Panc1 (cell line): ENCODE data around the gene PHTF2. TPM values are rescaled to one million over a fixed set of nuclear protein-coding genes. Genes with fewer than 3 reads are reported as not detected.
A peak's percentile ranks its signal among the peaks of the same experiment; 100 is the strongest.
"Not testable (repeated sequence)": the region's sequence is repeated elsewhere in the genome, so short reads cannot be mapped to it uniquely, and the experiment has no call there.

Experiments used
- ATAC-seq: fragments of 200-7000 bp; cut with Tn5 transposase; 2 replicates; pipeline ENCODE4 v1.9.1; 2020; ENCODE audit warnings: mild to moderate bottlenecking, moderate library complexity
- BruUV-seq: library from RNA; stranded (reverse); fragments of 400-500 nt; replicated peaks from 2 replicates; lab custom pipeline; 2021; lab: Mats Ljungman, UMichigan
- CTCF ChIA-PET: fragments of 300-600 bp; sonication (Branson Sonifier 250); formaldehyde crosslinking; loops from one replicate; lab custom pipeline; 2022; ENCODE audit warnings: antibody characterized with exemption; lab: Charles Lee
- POLR2A ChIA-PET: fragments of 300-600 bp; sonication (Branson Sonifier 250); formaldehyde crosslinking; loops from one replicate; lab custom pipeline; 2022; ENCODE audit warnings: antibody characterized with exemption; lab: Charles Lee
- DNase-seq: peaks from one replicate; pipeline ENCODE4 v3.0.0-alpha.2; 2010; ENCODE audit warnings: low read depth, low spot score
- H3K27ac ChIP-seq: 2 replicates; pipeline ENCODE4 v1.5.1; 2011; ENCODE audit warnings: mild to moderate bottlenecking, low read length, inconsistent platforms
- H3K27me3 ChIP-seq: fragments of 200-500 bp; sonication (Bioruptor generic); 2 replicates; pipeline ENCODE4 v1.6.0; 2014; ENCODE audit warnings: low read length, inconsistent platforms; ENCODE audit not compliant: control insufficient read depth, insufficient read depth
- H3K36me3 ChIP-seq: fragments of 200-500 bp; sonication (Bioruptor generic); 2 replicates; pipeline ENCODE4 v1.5.1; 2014; ENCODE audit warnings: inconsistent platforms, mild to moderate bottlenecking, low read length, moderate library complexity; ENCODE audit not compliant: control insufficient read depth, insufficient read depth
- H3K4me1 ChIP-seq: 2 replicates; pipeline ENCODE4 v1.5.1; 2011; ENCODE audit warnings: inconsistent platforms, mild to moderate bottlenecking, low read length, moderate library complexity; ENCODE audit not compliant: control insufficient read depth, insufficient read depth
- H3K4me3 ChIP-seq, 2 experiments: 2 replicates each; pipeline ENCODE4 v1.5.1; 2011 to 2012; ENCODE audit warnings: low read depth in 2 of 2, low read length in 2 of 2, mild to moderate bottlenecking in 2 of 2, inconsistent platforms in 1 of 2, moderate library complexity in 1 of 2
- H3K9me3 ChIP-seq: fragments of 200-500 bp; sonication (Bioruptor generic); 2 replicates; pipeline ENCODE4 v1.5.1; 2014; ENCODE audit warnings: low read depth, mild to moderate bottlenecking, inconsistent platforms, low read length, moderate library complexity; ENCODE audit not compliant: control insufficient read depth, insufficient read depth
- CTCF ChIP-seq: fragments of 450-650 bp; IDR thresholded peaks from 2 replicates; pipeline ENCODE4 v1.5.1; 2017; ENCODE audit warnings: mild to moderate bottlenecking
- POLR2AphosphoS5 ChIP-seq: IDR thresholded peaks from 2 replicates; pipeline ENCODE4 v1.6.1; 2012; ENCODE audit warnings: mild to moderate bottlenecking, low read depth, low read length, moderate library complexity
- REST ChIP-seq, 2 experiments: IDR thresholded peaks; 2 replicates each; pipeline ENCODE4 v1.6.1; 2011 to 2012; ENCODE audit warnings: low read depth in 2 of 2, control low read depth in 1 of 2, low read length in 1 of 2, mild to moderate bottlenecking in 1 of 2, moderate library complexity in 1 of 2; ENCODE audit not compliant: insufficient read depth in 1 of 2
- SIN3A ChIP-seq: IDR thresholded peaks from 2 replicates; pipeline ENCODE4 v1.6.1; 2012; ENCODE audit warnings: low read depth, mild to moderate bottlenecking, low read length, moderate library complexity, borderline replicate concordance; ENCODE audit not compliant: insufficient read depth
- TCF7L2 ChIP-seq: IDR thresholded peaks from 2 replicates; pipeline ENCODE4 v1.6.1; 2011; ENCODE audit warnings: mild to moderate bottlenecking, low read depth, low read length, inconsistent platforms
- in situ Hi-C: cut with HindIII; loops from 2 replicates; pipeline ENCODE4 v1.10.0; 2016; ENCODE audit warnings: low sequenced_read_pairs, low pct_unique_long_range_greater_than_20kb
- intact Hi-C: fragments of 100-400 bp; cut with micrococcal nuclease; formaldehyde crosslinking; loops from one replicate; pipeline ENCODE4 v1.10.0; 2022; ENCODE audit not compliant: unreplicated experiment
- total RNA-seq: library from RNA; stranded (reverse); gene quantifications from one replicate; pipeline ENCODE4 v1.2.1, GENCODE V29; 2021; ENCODE audit not compliant: unreplicated experiment

Gene PHTF2
- total RNA-seq, 1 experiment from 2014 or later, result 61.5 TPM

- Histone ChIP-seq H3K27ac (no peak overlapping the region), H3K9me3 (no peaks in the 10 kb centered on the region), H3K27me3 (peaks cover 2% of the 10 kb centered on the region; the same call in 1 of the 2 replicates), H3K4me1 (no peaks in the 10 kb centered on the region), H3K4me3 (no peak overlapping the region), H3K36me3 (no peaks in the 10 kb centered on the region)
- POLR2A ChIA-PET, result no interaction called here
- CTCF ChIA-PET, result no interaction called here
- BruUV-seq, result no TSS peak
- 0 out of 2 replicates have a peak, but pooled peaks have one; percentile 22 for TF ChIP-seq CTCF
- no peak for TF ChIP-seq POLR2AphosphoS5
- intact Hi-C loops, result no loop called here
- ATAC-seq (peak; percentile 68; the same call in 1 of the 2 replicates), DNase-seq (no peak)
- in situ Hi-C loops, result no loop called here
These were observed 197.1 kb downstream of the PHTF2 start for GRCh38 chr7:77995717-77996116.

DNA sequence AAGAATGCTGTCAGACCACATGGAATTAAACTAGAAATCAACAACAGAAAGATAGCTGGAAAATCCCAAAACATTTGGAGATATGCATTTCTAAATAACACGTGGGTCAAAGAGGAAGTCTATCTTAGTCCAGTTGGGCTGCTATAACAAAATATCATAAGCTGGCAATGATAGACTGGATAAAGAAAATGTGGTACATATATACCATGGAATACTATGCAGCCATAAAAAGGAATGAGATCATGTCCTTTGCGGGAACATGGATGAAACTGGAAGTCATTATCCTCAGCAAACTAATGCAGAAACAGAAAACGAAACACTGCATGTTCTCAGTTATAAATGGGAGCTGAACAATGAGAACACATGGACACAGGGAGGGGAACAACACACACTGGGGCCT lies 200.6 kb downstream of the PHTF2 start:
- H3K9me3 ChIP-seq, H3K27ac ChIP-seq, BruUV-seq, H3K36me3 ChIP-seq, H3K4me3 ChIP-seq, POLR2A ChIA-PET, CTCF ChIA-PET, ATAC-seq, intact Hi-C loops, H3K4me1 ChIP-seq, H3K27me3 ChIP-seq, DNase-seq, in situ Hi-C loops: not testable (repeated sequence)

- no peak overlapping the region for H3K27ac ChIP-seq
- H3K4me3 ChIP-seq, result no peak overlapping the region
- in situ Hi-C loops (no loop called here), intact Hi-C loops (no loop called here)
- no TSS peak for BruUV-seq
- TF ChIP-seq CTCF (no peak), SIN3A (no peak), TCF7L2 (no peak), REST (IDR thresholded peaks at IDR 0.05; ENCODE audit: insufficient read depth in 1 of 2, low read depth in 2 of 2, low read length in 1 of 2) (no peak), POLR2AphosphoS5 (no peak)
- no peaks in the 10 kb centered on the region for H3K4me1 ChIP-seq
- ATAC-seq (no peak), DNase-seq (no peak)
- H3K9me3 ChIP-seq, result no peaks in the 10 kb centered on the region
- H3K36me3 ChIP-seq, result no peaks in the 10 kb centered on the region
- H3K27me3 ChIP-seq, result no peaks in the 10 kb centered on the region
- ChIA-PET POLR2A (no interaction called here), CTCF (no interaction called here)
These were observed 203.4 kb downstream of the PHTF2 start for GRCh38 chr7:78002021-78002420.
